GM12878 (cell line): ENCODE results near the gene MYH10. TPM values are rescaled to one million over a fixed set of nuclear protein-coding genes. Genes with fewer than 3 reads are reported as not detected.

Source experiments
- ATAC-seq: fragments of 200-7000 bp; cut with Tn5 transposase; 3 replicates; pipeline ENCODE4 v1.9.1; 2020; ENCODE audit warnings: mild to moderate bottlenecking, moderate library complexity
- BruUV-seq: library from RNA; stranded (reverse); fragments of 400-500 nt; replicated peaks from 2 replicates; lab custom pipeline; 2021; lab: Mats Ljungman, UMichigan
- CTCF ChIA-PET: fragments of 300-600 bp; sonication (Branson Sonifier 250); formaldehyde crosslinking; extraction: SDS; loops from one replicate; lab custom pipeline; 2021; ENCODE audit warnings: inconsistent platforms; lab: Yijun Ruan, JAX
- POLR2A ChIA-PET: fragments of 350-600 bp; formaldehyde crosslinking; extraction: SDS; loops from one replicate; lab custom pipeline; 2021; ENCODE audit warnings: inconsistent platforms; lab: Charles Lee
- RAD21 ChIA-PET: fragments of 300-600 bp; sonication (Branson Sonifier 250); formaldehyde crosslinking; loops from one replicate; lab custom pipeline; 2023; ENCODE audit warnings: antibody characterized with exemption; ENCODE audit not compliant: unreplicated experiment; lab: Charles Lee
- SMC1A ChIA-PET: fragments of 300-600 bp; sonication (Branson Sonifier 250); formaldehyde crosslinking; loops from one replicate; lab custom pipeline; 2023; ENCODE audit not compliant: unreplicated experiment, uncharacterized antibody; lab: Charles Lee
- DNase-seq: peaks from one replicate; pipeline ENCODE4 v3.0.0-alpha.2; 2011; ENCODE audit warnings: low read depth, low spot score
- FAIRE-seq: peaks from 3 replicates; lab custom pipeline; 2011; peaks lifted over from hg19 to GRCh38; lab: Jason Lieb, UNC
- H2AFZ ChIP-seq: 2 replicates; pipeline ENCODE4 v1.6.0; 2011; ENCODE audit warnings: low read depth, low read length, control low read depth; ENCODE audit not compliant: control insufficient read depth
- H3K27ac ChIP-seq: 2 replicates; pipeline ENCODE4 v1.5.1; 2011; ENCODE audit warnings: control low read depth; ENCODE audit not compliant: control insufficient read depth, insufficient read depth
- H3K27me3 ChIP-seq, 2 experiments: replicated peaks in 1 of 2; 2 replicates each; pipeline versions ENCODE4 v1.6.0 to v1.6.1; 2011; ENCODE audit warnings: low read length in 1 of 2; ENCODE audit not compliant: control insufficient read depth in 2 of 2, insufficient read depth in 2 of 2
- H3K36me3 ChIP-seq, 2 experiments: 2 replicates each; pipeline ENCODE4 v1.5.1; 2011; ENCODE audit warnings: low read length in 1 of 2; ENCODE audit not compliant: control insufficient read depth in 2 of 2, insufficient read depth in 2 of 2
- H3K4me1 ChIP-seq: 2 replicates; pipeline ENCODE4 v1.6.1; 2011; ENCODE audit warnings: mild to moderate bottlenecking, low read length, moderate library complexity, mixed read lengths; ENCODE audit not compliant: control insufficient read depth, insufficient read depth
- H3K4me2 ChIP-seq: 2 replicates; pipeline ENCODE4 v1.6.0; 2011; ENCODE audit warnings: control low read depth; ENCODE audit not compliant: control insufficient read depth, insufficient read depth
- H3K4me3 ChIP-seq: fragments of 200-600 bp; sonication (generic); 2 replicates; pipeline ENCODE4 v1.5.1; 2016
- H3K79me2 ChIP-seq: 2 replicates; pipeline ENCODE4 v1.6.0; 2011; ENCODE audit warnings: low read length; ENCODE audit not compliant: control insufficient read depth, insufficient read depth
- H3K9ac ChIP-seq: 2 replicates; pipeline ENCODE4 v1.8.0; 2011; ENCODE audit warnings: low read length, control low read depth, mixed read lengths; ENCODE audit not compliant: control insufficient read depth, insufficient read depth
- H3K9me3 ChIP-seq: replicated peaks from 3 replicates; pipeline ENCODE4 v1.5.1; 2011; ENCODE audit warnings: mild to moderate bottlenecking, low read length; ENCODE audit not compliant: control insufficient read depth, insufficient read depth
- H4K20me1 ChIP-seq: 2 replicates; pipeline ENCODE4 v1.6.0; 2011; ENCODE audit not compliant: control insufficient read depth, insufficient read depth
- CBFB ChIP-seq: IDR thresholded peaks from 2 replicates; pipeline ENCODE4 v1.6.1; 2016; ENCODE audit warnings: antibody characterized with exemption, low read depth
- CTCF ChIP-seq, 3 experiments: IDR thresholded peaks in 2 of 3; conservative IDR thresholded peaks in 1 of 3; 2 replicates each; pipeline ENCODE4 v1.5.1; 2011; ENCODE audit warnings: low read depth in 3 of 3, low read length in 3 of 3, mild to moderate bottlenecking in 3 of 3, control low read depth in 2 of 3, moderate library complexity in 2 of 3, inconsistent platforms in 1 of 3, mixed read lengths in 1 of 3; ENCODE audit not compliant: control insufficient read depth in 2 of 3, insufficient read depth in 1 of 3; ENCODE audit errors: extremely low read depth in 1 of 3
- E2F4 ChIP-seq: IDR thresholded peaks from 2 replicates; pipeline ENCODE4 v1.6.1; 2012; ENCODE audit warnings: low read depth, low read length, improper control_type of control experiment
- JUND ChIP-seq: IDR thresholded peaks from 2 replicates; pipeline ENCODE4 v1.6.1; 2012; ENCODE audit warnings: low read depth, mild to moderate bottlenecking, low read length, improper control_type of control experiment, moderate library complexity
- NR2C2 ChIP-seq: IDR thresholded peaks from 2 replicates; pipeline ENCODE4 v1.6.1; 2011; ENCODE audit warnings: borderline replicate concordance, low read depth; ENCODE audit not compliant: control insufficient read depth, insufficient read length
- NRF1 ChIP-seq: conservative IDR thresholded peaks from 2 replicates; pipeline ENCODE4 v1.6.1; 2011; ENCODE audit warnings: mild to moderate bottlenecking, low read depth, low read length, improper control_type of control experiment
- STAT3 ChIP-seq: IDR thresholded peaks from 2 replicates; pipeline ENCODE4 v1.6.1; 2011; ENCODE audit warnings: low read depth, low read length, improper control_type of control experiment
- SUPT20H ChIP-seq: IDR thresholded peaks from 2 replicates; pipeline ENCODE4 v1.6.1; 2011; ENCODE audit warnings: low read depth, mild to moderate bottlenecking, low read length, moderate library complexity, borderline replicate concordance; ENCODE audit not compliant: control insufficient read depth
- TBL1XR1 ChIP-seq: IDR thresholded peaks from 2 replicates; pipeline ENCODE4 v1.6.1; 2012; ENCODE audit warnings: low read depth, low read length, improper control_type of control experiment
- ZBED1 ChIP-seq: IDR thresholded peaks from 2 replicates; pipeline ENCODE4 v1.6.1; 2016; ENCODE audit warnings: borderline replicate concordance
- WGBS: methylation state at CpG from one replicate; pipeline ENCODE4 v1.1.6; 2016; ENCODE audit warnings: low lambda C conversion rate; ENCODE audit not compliant: insufficient replicate concordance, insufficient coverage; ENCODE audit errors: missing lambda C conversion rate; 5-methylcytosine and 5-hydroxymethylcytosine counted together
- in situ Hi-C: fragments of 300-500 bp; cut with MboI; formaldehyde crosslinking; loops from 9 replicates; pipeline ENCODE4 v1.14.3; 2018; ENCODE audit warnings: mixed read lengths
- intact Hi-C: fragments of 100-400 bp; cut with micrococcal nuclease; formaldehyde crosslinking; loops from one replicate; pipeline ENCODE4 v1.14.2; 2022; ENCODE audit not compliant: unreplicated experiment
- polyA plus RNA-seq, 11 experiments: library from polyadenylated mRNA; depleted of rRNA in 4 of 11; unstranded in 6 of 11; stranded (reverse) in 5 of 11; fragments of >200 nt; fragmentation: Nextera tagmentation in 4 of 11; fragmentation: Illumina TruSeq in 1 of 11; extraction: Ambion mirVana in 4 of 11; extraction: Trizol in 1 of 11; gene quantifications; 1 replicate in 1 of 11; 2 replicates in 10 of 11; pipeline versions ENCODE4 v1.2.1 to v1.2.3, GENCODE V29; 2011 to 2016; ENCODE audit warnings: inconsistent platforms in 2 of 11, missing spikeins in 2 of 11, low read depth in 1 of 11
- total RNA-seq, 4 experiments: library from RNA; depleted of rRNA in 3 of 4; stranded (reverse); fragments of >200 nt in 3 of 4; fragmentation: Illumina TruSeq in 1 of 4; extraction: Trizol in 1 of 4; gene quantifications; 2 replicates each; pipeline versions ENCODE4 v1.2.1 to v1.2.3, GENCODE V29; 2013 to 2021

The MYH10 gene
- total and polyA plus RNA-seq, 10 of the 15 experiments (the other 5 are each of a cell fraction or from before 2014, with no cell fraction given) = 0.33 to 7.1 (median 1.0) TPM

- intact Hi-C loops = no loop called here
- BruUV-seq = no TSS peak
- ATAC-seq = no peak
- no peak overlapping the region for H2AFZ ChIP-seq
- H3K9ac ChIP-seq = no peak overlapping the region
- WGBS = 90% methylated on average over 3 of the region's 3 CpGs
- ChIA-PET CTCF (no interaction called here), RAD21 (no interaction called here), POLR2A (interaction anchor here (0.7 kb wide), 1 partner anchor 241 kb away, joined by 3 read pairs; no protein-coding TSS in a partner anchor), SMC1A (no interaction called here)
- H3K27ac ChIP-seq = no peak overlapping the region
- FAIRE-seq = no peak
- H3K27me3 ChIP-seq = no peaks in the 10 kb centered on the region
- H3K79me2 ChIP-seq = no peaks in the 10 kb centered on the region
- no peak overlapping the region for H3K4me3 ChIP-seq
- in situ Hi-C loops = no loop called here
- no peak overlapping the region for H3K4me2 ChIP-seq
- H3K9me3 ChIP-seq = no peaks in the 10 kb centered on the region
- DNase-seq = no peak
- peaks cover 9 to 33% of the 10 kb centered on the region in 2 experiments; a peak in 3 of 4 replicates for H3K36me3 ChIP-seq
- no peaks in the 10 kb centered on the region for H4K20me1 ChIP-seq
- no peaks in the 10 kb centered on the region for H3K4me1 ChIP-seq
- TF ChIP-seq NR2C2 (no peak), CTCF (IDR thresholded peaks at IDR 0.05 in 2 of 3, conservative IDR thresholded peaks at IDR 0.05 in 1 of 3; ENCODE audit: control insufficient read depth in 2 of 3, extremely low read depth in 1 of 3, insufficient read depth in 1 of 3, low read depth in 3 of 3, low read length in 3 of 3) (no peak), CBFB (no peak), SUPT20H (no peak), ZBED1 (no peak), STAT3 (no peak), NRF1 (no peak), TBL1XR1 (no peak), E2F4 (no peak), JUND (no peak)
Observed at GRCh38 chr17:8468980-8469379, 161.5 kb downstream of the MYH10 start.
